ENCODE data around the gene FOS.

Gene FOS

GRCh38 chr14:75293920-75294648, 15.5 kb downstream of the FOS start:
- Histone ChIP-seq H3K36me3 (no peaks in the 10 kb centered on the region), H3K4me3 (ENCODE audit: low read depth, low read length) (peak overlapping the region; percentile 71), H3K4me1 (no peaks in the 10 kb centered on the region), H3K9me3 (no peaks in the 10 kb centered on the region), H3K27me3 (no peaks in the 10 kb centered on the region)
- no peak for TF ChIP-seq CTCF (IDR thresholded peaks at IDR 0.05; ENCODE audit: low read depth, low read length)
- peak; percentile 97 for DNase-seq

- no peaks in the 10 kb centered on the region for H3K9me3 ChIP-seq
Observed at GRCh38 chr14:75294649-75295033, 16.0 kb downstream of the FOS start.

GRCh38 chr14:75295061-75295461, 16.4 kb downstream of the FOS start:
- DNase-seq = peak; percentile 37
- H3K9me3 ChIP-seq = no peaks in the 10 kb centered on the region
- H3K36me3 ChIP-seq = no peaks in the 10 kb centered on the region
- no peak for TF ChIP-seq CTCF (IDR thresholded peaks at IDR 0.05; ENCODE audit: low read depth, low read length)
- no peaks in the 10 kb centered on the region for H3K4me1 ChIP-seq
- H3K27me3 ChIP-seq = no peaks in the 10 kb centered on the region
- H3K4me3 ChIP-seq (ENCODE audit: low read depth, low read length) = peak overlapping the region; percentile 71

More at GRCh38 chr14:75294649-75295033, 16.0 kb downstream of the FOS start:
- no peak for DNase-seq
- peak; percentile 33 for TF ChIP-seq CTCF (IDR thresholded peaks at IDR 0.05; ENCODE audit: low read depth, low read length)
- Histone ChIP-seq H3K4me1 (no peaks in the 10 kb centered on the region), H3K27me3 (no peaks in the 10 kb centered on the region), H3K36me3 (no peaks in the 10 kb centered on the region), H3K4me3 (ENCODE audit: low read depth, low read length) (peak overlapping the region; percentile 71)

- Histone ChIP-seq H3K27me3 (no peaks in the 10 kb centered on the region), H3K9me3 (no peaks in the 10 kb centered on the region), H3K4me3 (ENCODE audit: low read depth, low read length) (peak overlapping the region; percentile 71), H3K36me3 (no peaks in the 10 kb centered on the region), H3K4me1 (no peaks in the 10 kb centered on the region)
- peak; percentile 99 for TF ChIP-seq CTCF (IDR thresholded peaks at IDR 0.05; ENCODE audit: low read depth, low read length)
- peak; percentile 82 for DNase-seq
Observed at GRCh38 chr14:75295491-75296345, 17.1 kb downstream of the FOS start.

- Histone ChIP-seq H3K4me3 (ENCODE audit: low read depth, low read length) (no peak overlapping the region), H3K4me1 (no peaks in the 10 kb centered on the region), H3K9me3 (no peaks in the 10 kb centered on the region), H3K27me3 (no peaks in the 10 kb centered on the region), H3K36me3 (no peaks in the 10 kb centered on the region)
- TF ChIP-seq CTCF (IDR thresholded peaks at IDR 0.05; ENCODE audit: low read depth, low read length) = no peak
- DNase-seq = no peak
Observed at GRCh38 chr14:75297411-75298040, 18.9 kb downstream of the FOS start.
